A549 (cell line): ENCODE results near the gene HAVCR2. TPM values are rescaled to one million over a fixed set of nuclear protein-coding genes. Genes with fewer than 3 reads are reported as not detected.

Experiments
- ATOH8 ChIP-seq: fragments of 250-450 bp; sonication (Bioruptor Pico); IDR thresholded peaks from 2 replicates; pipeline ENCODE4 v1.5.0; 2020; ENCODE audit warnings: low read depth, mild to moderate bottlenecking, moderate library complexity
- BCL3 ChIP-seq: fragments of >200 bp; sonication (Bioruptor Twin); formaldehyde crosslinking; IDR thresholded peaks from 3 replicates; pipeline ENCODE4 v1.6.1; 2016
- BHLHE40 ChIP-seq: IDR thresholded peaks from 2 replicates; pipeline ENCODE4 v1.6.1; 2012; ENCODE audit warnings: low read depth, low read length, inconsistent platforms
- CBX2 ChIP-seq: fragments of 200-600 bp; sonication (generic); IDR thresholded peaks from 2 replicates; pipeline ENCODE4 v1.6.1; 2016; ENCODE audit warnings: low read depth, mild to moderate bottlenecking, borderline replicate concordance
- CBX8 ChIP-seq: fragments of 200-600 bp; sonication (generic); IDR thresholded peaks from 2 replicates; pipeline ENCODE4 v1.6.1; 2016
- CEBPB ChIP-seq, 2 experiments: fragments of >200 bp in 1 of 2; sonication (Bioruptor Twin) in 1 of 2; formaldehyde crosslinking in 1 of 2; IDR thresholded peaks; 2 replicates each; pipeline ENCODE4 v1.6.1; 2012 to 2016
- CHD4 ChIP-seq: fragments of 200-600 bp; sonication (generic); IDR thresholded peaks from 2 replicates; pipeline ENCODE4 v1.6.1; 2016; ENCODE audit warnings: antibody characterized with exemption, mild to moderate bottlenecking, borderline replicate concordance
- CTCF ChIP-seq: fragments of >200 bp; sonication (Bioruptor Twin); formaldehyde crosslinking; IDR thresholded peaks from 3 replicates; pipeline ENCODE4 v1.5.1; 2016
- E2F6 ChIP-seq: IDR thresholded peaks from 2 replicates; pipeline ENCODE4 v1.6.1; 2012; ENCODE audit warnings: low read depth, borderline replicate concordance
- ELK1 ChIP-seq: fragments of 150-350 bp; IDR thresholded peaks from 2 replicates; pipeline ENCODE4 v1.6.1; 2014; ENCODE audit warnings: low read depth, mild to moderate bottlenecking, low read length
- EP300 ChIP-seq, 2 experiments: fragments of >200 bp; sonication (Bioruptor Twin); formaldehyde crosslinking; IDR thresholded peaks; 2 replicates in 1 of 2; 3 replicates in 1 of 2; pipeline ENCODE4 v1.6.1; 2016 to 2017
- FOSL2 ChIP-seq, 2 experiments: fragments of 450-650 bp in 1 of 2; fragments of >200 bp in 1 of 2; sonication (Bioruptor Twin) in 1 of 2; formaldehyde crosslinking; IDR thresholded peaks; 2 replicates each; pipeline versions ENCODE4 v1.5.0 to v1.6.1; 2016 to 2020; ENCODE audit warnings: mild to moderate bottlenecking in 1 of 2, moderate library complexity in 1 of 2
- HDAC2 ChIP-seq: fragments of 200-600 bp; sonication (generic); IDR thresholded peaks from 2 replicates; pipeline ENCODE4 v1.6.1; 2016
- HES2 ChIP-seq: fragments of >200 bp; sonication (Bioruptor Twin); formaldehyde crosslinking; IDR thresholded peaks from 2 replicates; pipeline ENCODE4 v1.6.1; 2016
- HMGXB4 ChIP-seq: fragments of 250-450 bp; sonication (Bioruptor Pico); IDR thresholded peaks from 2 replicates; pipeline ENCODE4 v1.5.0; 2021; ENCODE audit warnings: mild to moderate bottlenecking, moderate library complexity, borderline replicate concordance
- HOXB5 ChIP-seq: fragments of 250-450 bp; sonication (Bioruptor Pico); IDR thresholded peaks from 2 replicates; pipeline ENCODE4 v1.5.0; 2020; ENCODE audit warnings: mild to moderate bottlenecking, moderate library complexity
- JUN ChIP-seq, 2 experiments: fragments of >200 bp; sonication (Bioruptor Twin); formaldehyde crosslinking; IDR thresholded peaks; 2 replicates in 1 of 2; 3 replicates in 1 of 2; pipeline ENCODE4 v1.6.1; 2016 to 2017
- KDM5A ChIP-seq: fragments of 200-600 bp; sonication (generic); IDR thresholded peaks from 2 replicates; pipeline ENCODE4 v1.6.1; 2016; ENCODE audit warnings: antibody characterized with exemption, mild to moderate bottlenecking
- MAFK ChIP-seq: fragments of 450-650 bp; IDR thresholded peaks from 2 replicates; pipeline ENCODE4 v1.6.1; 2014; ENCODE audit not compliant: partially characterized antibody
- MAX ChIP-seq: IDR thresholded peaks from 2 replicates; pipeline ENCODE4 v1.6.1; 2012
- MAZ ChIP-seq: fragments of 150-350 bp; IDR thresholded peaks from 2 replicates; pipeline ENCODE4 v1.6.1; 2014; ENCODE audit warnings: antibody characterized with exemption, low read depth, low read length, borderline replicate concordance
- PBX3 ChIP-seq: IDR thresholded peaks from 2 replicates; pipeline ENCODE4 v1.6.1; 2012
- PHF8 ChIP-seq: fragments of 200-600 bp; sonication (generic); IDR thresholded peaks from 2 replicates; pipeline ENCODE4 v1.6.1; 2016; ENCODE audit warnings: low read depth, mild to moderate bottlenecking, antibody characterized with exemption, moderate library complexity, borderline replicate concordance
- RFX5 ChIP-seq: fragments of 450-650 bp; IDR thresholded peaks from 2 replicates; pipeline ENCODE4 v1.7.1; 2014; ENCODE audit warnings: antibody characterized with exemption, mild to moderate bottlenecking, moderate library complexity
- USF2 ChIP-seq: fragments of 450-650 bp; IDR thresholded peaks from 2 replicates; pipeline ENCODE4 v1.6.1; 2014; ENCODE audit warnings: antibody characterized with exemption
- ZNF302 ChIP-seq: fragments of 250-450 bp; sonication (Bioruptor Pico); IDR thresholded peaks from 2 replicates; pipeline ENCODE4 v1.9.0; 2021; ENCODE audit warnings: inconsistent platforms, mild to moderate bottlenecking, moderate library complexity
- polyA plus RNA-seq, 4 experiments: library from polyadenylated mRNA; depleted of rRNA in 3 of 4; stranded (reverse); fragments of >200 nt; fragmentation: RNase III in 1 of 4; extraction: RNeasy Plus Mini Kit Qiagen cat#74134 plus additional on column Dnase treatment in 1 of 4; gene quantifications; 2 replicates in 3 of 4; 3 replicates in 1 of 4; pipeline ENCODE4 v1.2.3, GENCODE V29; 2011 to 2017

The HAVCR2 gene
- polyA plus RNA-seq, 2 of the 4 experiments (the other 2 are of a cell fraction): 0.13 to 0.17 TPM

GRCh38 chr5:157059891-157060290 lies 49.0 kb downstream of the HAVCR2 start (continued):
- TF ChIP-seq HMGXB4 (CRISPR knock-in tag): no peak
- no peak for TF ChIP-seq MAX
- TF ChIP-seq FOSL2 (IDR thresholded peaks at IDR 0.05): peak; percentile 70
- peak; percentile 79 for TF ChIP-seq FOSL2 (CRISPR knock-in tag; IDR thresholded peaks at IDR 0.05)
- no peak for TF ChIP-seq E2F6
- no peak for TF ChIP-seq PBX3
- TF ChIP-seq CBX2: no peak
- TF ChIP-seq BCL3: peak; percentile 73; the same call in 1 of the 3 replicates
- TF ChIP-seq CBX8: no peak
- no peak for TF ChIP-seq HDAC2
- TF ChIP-seq BHLHE40: no peak
- TF ChIP-seq EP300 (IDR thresholded peaks at IDR 0.05): peak; percentile 84 to 88
- TF ChIP-seq MAZ: no peak
- TF ChIP-seq CHD4: no peak
- TF ChIP-seq KDM5A: no peak
- TF ChIP-seq CEBPB (IDR thresholded peaks at IDR 0.05): peak; percentile 98 to 99
- no peak for TF ChIP-seq HOXB5 (CRISPR knock-in tag)
- TF ChIP-seq RFX5: no peak
- TF ChIP-seq MAFK: no peak
- no peak for TF ChIP-seq ELK1
- TF ChIP-seq JUN (IDR thresholded peaks at IDR 0.05): peak; percentile 67 to 73; a peak in 3 of 5 replicates
- TF ChIP-seq USF2: no peak
- peak; percentile 81 for TF ChIP-seq HES2
- no peak for TF ChIP-seq ZNF302 (CRISPR knock-in tag)
- no peak for TF ChIP-seq CTCF
- TF ChIP-seq PHF8: no peak
- no peak for TF ChIP-seq ATOH8
- TF ChIP-seq, all 56 proteins: peak for 9
